ENCODE data around the gene TAGLN.

TAGLN gene

GRCh38 chr11:117212697-117213355 is 13.7 kb downstream of the TAGLN start:
- in situ Hi-C loops (cut with MboI; ENCODE audit: low sequenced_read_pairs), result no loop called here

- in situ Hi-C loops (cut with MboI; ENCODE audit: low sequenced_read_pairs), result no loop called here
Observed at GRCh38 chr11:117214404-117215110, 15.4 kb downstream of the TAGLN start.

- in situ Hi-C loops (cut with MboI; ENCODE audit: low sequenced_read_pairs), result no loop called here
Observed at GRCh38 chr11:117217141-117218084, 18.2 kb downstream of the TAGLN start.

GRCh38 chr11:117218133-117218915 is 19.2 kb downstream of the TAGLN start:
- in situ Hi-C loops (cut with MboI; ENCODE audit: low sequenced_read_pairs), result no loop called here

GRCh38 chr11:117219001-117219400 is 19.8 kb downstream of the TAGLN start:
- in situ Hi-C loops (cut with MboI; ENCODE audit: low sequenced_read_pairs), result no loop called here

- in situ Hi-C loops (cut with MboI; ENCODE audit: low sequenced_read_pairs), result no loop called here
Observed at GRCh38 chr11:117219455-117219854, 20.3 kb downstream of the TAGLN start.

GRCh38 chr11:117219995-117220394 is 20.8 kb downstream of the TAGLN start:
- in situ Hi-C loops (cut with MboI; ENCODE audit: low sequenced_read_pairs), result no loop called here

- in situ Hi-C loops (cut with MboI; ENCODE audit: low sequenced_read_pairs), result no loop called here
Observed at GRCh38 chr11:117220568-117220967, 21.4 kb downstream of the TAGLN start.

- in situ Hi-C loops (cut with MboI; ENCODE audit: low sequenced_read_pairs), result no loop called here
Observed at GRCh38 chr11:117220999-117221774, 22.0 kb downstream of the TAGLN start.

GRCh38 chr11:117221775-117222517 is 22.8 kb downstream of the TAGLN start:
- in situ Hi-C loops (cut with MboI; ENCODE audit: low sequenced_read_pairs), result no loop called here

GRCh38 chr11:117222991-117223740 is 24.0 kb downstream of the TAGLN start:
- in situ Hi-C loops (cut with MboI; ENCODE audit: low sequenced_read_pairs), result no loop called here

- in situ Hi-C loops (cut with MboI; ENCODE audit: low sequenced_read_pairs), result no loop called here
Observed at GRCh38 chr11:117223741-117224689, 24.8 kb downstream of the TAGLN start.

GRCh38 chr11:117225553-117226170 is 26.5 kb downstream of the TAGLN start:
- in situ Hi-C loops (cut with MboI; ENCODE audit: low sequenced_read_pairs), result no loop called here

GRCh38 chr11:117226388-117227385 is 27.5 kb downstream of the TAGLN start:
- in situ Hi-C loops (cut with MboI; ENCODE audit: low sequenced_read_pairs), result no loop called here

- in situ Hi-C loops (cut with MboI; ENCODE audit: low sequenced_read_pairs), result no loop called here
Observed at GRCh38 chr11:117228091-117228490, 28.9 kb downstream of the TAGLN start.

GRCh38 chr11:117229411-117229810 is 30.2 kb downstream of the TAGLN start:
- in situ Hi-C loops (cut with MboI; ENCODE audit: low sequenced_read_pairs), result no loop called here

Data from HL-60/S4 (cell line).